GM18951 (cell line): ENCODE results near the gene RNF6.

Experiments
- POLR2A ChIP-seq: IDR thresholded peaks from 4 replicates; pipeline ENCODE4 v1.6.1; 2011; ENCODE audit warnings: mild to moderate bottlenecking; ENCODE audit not compliant: insufficient read length, insufficient read depth; ENCODE audit errors: extremely low read depth
- in situ Hi-C: fragments of 300-500 bp; cut with MboI; formaldehyde crosslinking; loops from one replicate; pipeline ENCODE4 v1.12.0; 2022; ENCODE audit warnings: low sequenced_read_pairs, mixed read lengths, inconsistent platforms; ENCODE audit not compliant: unreplicated experiment

Gene RNF6

DNA sequence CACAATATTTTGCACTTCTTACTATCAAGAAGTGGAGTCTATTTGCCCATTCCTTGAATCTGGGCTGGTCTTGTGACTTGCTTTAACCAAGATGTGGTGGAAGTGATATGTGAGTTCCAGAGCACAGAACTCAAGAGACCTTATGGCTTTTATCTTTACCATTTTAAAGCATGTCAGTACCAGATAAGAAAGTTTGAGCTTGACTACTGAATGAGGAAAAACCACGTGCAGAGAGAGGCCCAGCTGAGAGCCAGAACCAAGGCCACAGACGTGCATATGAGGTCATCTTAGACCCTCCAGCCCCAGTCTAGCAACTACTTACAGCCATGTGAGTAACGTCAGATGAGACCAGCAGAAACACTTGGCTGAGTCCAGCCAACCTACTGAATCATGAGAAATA, 25.5 kb upstream of the RNF6 start:
- TF ChIP-seq POLR2A, result no peak
- in situ Hi-C loops, result no loop called here

DNA sequence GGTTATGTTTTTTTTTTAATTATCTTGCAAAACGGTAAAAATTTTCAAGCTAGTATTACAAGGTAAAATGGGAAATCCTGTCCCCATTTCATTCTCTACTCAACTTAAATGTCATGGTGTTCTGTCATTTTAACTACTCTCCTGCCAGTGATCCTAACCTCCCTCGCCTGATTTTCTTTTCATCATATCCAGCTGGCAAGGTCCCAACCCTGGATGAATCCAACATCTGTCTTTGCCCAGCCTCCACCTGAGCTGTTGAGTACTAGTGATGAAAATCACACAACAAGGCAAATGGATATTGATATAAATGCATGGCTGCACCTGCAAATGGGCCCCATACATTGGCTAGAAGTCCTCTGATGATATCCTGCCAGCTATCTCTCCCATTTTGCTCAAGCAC, 24.9 kb upstream of the RNF6 start:
- no peak for TF ChIP-seq POLR2A
- in situ Hi-C loops, result no loop called here

- in situ Hi-C loops, result no loop called here
- TF ChIP-seq POLR2A, result no peak
These were observed 24.0 kb upstream of the RNF6 start for GRCh38 chr13:26246154-26246553.

- TF ChIP-seq POLR2A, result no peak
- in situ Hi-C loops, result no loop called here
These were observed 14.2 kb upstream of the RNF6 start for GRCh38 chr13:26236296-26236695.

DNA sequence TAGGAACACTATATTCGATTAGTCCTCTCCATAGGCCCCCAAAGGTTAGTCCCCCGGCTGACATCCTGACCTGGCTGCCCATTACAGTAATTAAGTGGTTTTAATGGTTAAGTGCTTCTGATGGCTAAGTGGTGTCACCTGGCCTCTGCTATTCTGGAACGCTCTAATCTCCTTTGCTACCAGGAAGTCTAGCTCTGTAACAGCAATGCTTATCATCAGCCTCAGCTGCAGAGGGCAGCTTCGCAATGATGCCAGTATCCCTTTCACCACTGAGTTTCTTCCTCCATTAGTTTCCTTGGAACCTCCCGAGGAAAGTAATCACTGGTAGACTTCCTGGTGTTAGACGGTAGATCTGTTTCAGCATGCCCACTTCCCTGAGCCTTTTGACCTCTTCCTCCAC, 8.6 kb upstream of the RNF6 start:
- no peak for TF ChIP-seq POLR2A
- in situ Hi-C loops, result no loop called here

DNA sequence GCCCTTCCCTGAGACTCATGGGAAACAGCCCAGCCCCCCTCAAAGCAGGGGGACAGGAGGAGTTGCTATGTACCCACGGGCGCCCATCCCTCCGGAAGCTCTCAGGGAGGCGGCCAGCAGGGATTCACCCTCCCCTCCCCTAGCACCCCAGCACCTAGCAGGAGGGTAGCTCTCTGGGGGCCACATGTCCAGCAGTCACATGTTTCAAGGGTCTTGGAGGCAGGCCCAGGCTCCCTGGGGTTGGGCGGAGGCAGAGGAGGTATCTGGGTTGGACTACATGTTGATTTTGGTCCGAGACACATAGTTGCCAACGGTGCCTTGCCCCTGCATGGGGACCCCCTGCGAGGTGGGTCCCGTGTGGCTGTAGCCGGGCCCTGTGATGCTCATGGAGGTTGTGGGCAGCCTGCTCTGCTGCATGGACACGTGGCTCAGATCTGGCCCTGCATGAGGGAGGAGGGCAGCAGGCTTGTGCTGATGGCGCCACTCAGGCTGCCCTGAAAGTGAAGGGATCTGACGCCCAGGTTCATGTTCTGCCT, 7.0 kb upstream of the RNF6 start:
- no peak for TF ChIP-seq POLR2A
- in situ Hi-C loops, result no loop called here

- in situ Hi-C loops, result no loop called here
- TF ChIP-seq POLR2A, result no peak
These were observed 6.0 kb upstream of the RNF6 start for GRCh38 chr13:26228096-26228495.

DNA sequence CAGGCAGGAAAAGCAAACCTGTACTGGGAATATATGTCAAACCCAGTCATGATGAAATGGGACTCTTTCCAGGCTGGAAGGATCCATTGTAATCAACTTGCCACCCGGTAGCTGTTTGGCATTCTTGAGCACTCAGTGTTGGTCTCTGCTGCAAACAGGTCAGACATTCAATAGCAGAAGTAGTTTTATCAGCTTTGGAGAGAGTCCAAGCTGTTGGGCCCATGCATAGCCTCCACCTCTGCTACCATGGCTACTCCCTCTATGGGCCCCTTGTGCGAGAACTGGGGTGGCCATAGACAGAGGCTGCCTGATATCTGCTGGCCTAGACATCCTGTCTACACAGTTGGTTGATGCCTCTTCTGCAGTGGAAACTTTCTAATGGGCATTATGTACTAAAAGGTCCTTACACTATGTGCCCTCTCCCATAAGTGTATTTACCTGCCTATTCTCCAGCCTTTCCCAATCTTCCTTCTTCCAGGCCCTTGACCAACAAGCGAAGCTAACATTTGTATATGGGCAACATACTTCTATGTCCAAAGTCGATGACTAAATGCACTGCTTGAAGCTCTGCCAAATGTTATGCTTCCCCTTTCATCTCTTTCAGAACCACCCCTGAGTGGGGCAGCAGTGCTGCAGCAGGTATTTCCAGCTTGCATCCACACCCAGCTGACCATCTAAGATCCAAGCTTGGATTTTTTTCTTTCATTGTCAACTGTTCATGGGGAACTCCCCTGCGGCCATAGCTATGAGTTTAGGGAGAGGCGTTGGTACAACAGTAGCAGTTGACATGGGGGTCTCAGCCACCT, 5.3 kb upstream of the RNF6 start:
- no peak for TF ChIP-seq POLR2A
- in situ Hi-C loops, result no loop called here

- in situ Hi-C loops, result no loop called here
These were observed 3.9 kb upstream of the RNF6 start for GRCh38 chr13:26225896-26226617.

DNA sequence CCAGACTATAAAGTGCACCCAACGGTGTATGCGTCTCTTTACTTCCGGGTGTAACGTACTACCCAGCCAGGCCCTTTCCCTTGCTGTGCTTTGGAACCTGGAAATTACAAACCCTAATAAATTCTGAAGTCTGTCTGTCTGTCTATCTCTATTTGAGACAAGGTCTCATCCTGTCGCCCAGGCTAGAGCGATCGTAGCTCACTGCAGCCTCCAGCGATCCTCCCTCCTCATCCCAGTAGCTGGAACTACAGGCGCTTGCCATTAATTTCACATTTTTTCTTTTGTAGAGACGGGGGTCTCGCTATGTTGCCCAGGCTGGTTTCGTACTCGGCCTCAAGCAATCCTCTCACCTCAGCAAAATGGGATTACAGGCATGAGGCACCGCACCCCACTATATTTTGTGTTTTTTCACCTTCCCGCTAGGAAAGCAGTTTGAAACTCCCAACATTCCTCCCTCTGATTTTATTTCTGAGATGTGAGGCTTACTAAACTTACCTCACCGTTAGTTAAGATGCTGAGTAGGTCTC, 469 bp upstream of the RNF6 start:
- no peak for TF ChIP-seq POLR2A
- in situ Hi-C loops, result no loop called here

More at GRCh38 chr13:26225896-26226617, 3.9 kb upstream of the RNF6 start:
- no peak for TF ChIP-seq POLR2A

DNA sequence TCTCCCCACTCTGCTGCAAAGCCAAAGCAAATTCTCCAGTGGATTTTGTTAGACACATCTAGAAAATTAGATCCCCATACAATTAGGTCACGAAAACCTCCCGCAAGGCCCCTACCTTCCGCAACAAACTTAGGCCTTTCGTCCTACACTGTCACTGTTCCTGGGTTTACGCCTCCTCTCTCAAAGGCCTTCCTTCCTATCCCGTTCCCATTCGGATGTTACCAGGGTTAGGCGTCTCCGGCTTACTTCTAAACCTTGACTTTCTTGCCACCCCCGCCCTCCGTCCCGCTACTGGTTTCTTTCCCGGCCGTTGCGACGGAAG, 754 bp downstream of the RNF6 start:
- TF ChIP-seq POLR2A, result no peak
- in situ Hi-C loops, result no loop called here

DNA sequence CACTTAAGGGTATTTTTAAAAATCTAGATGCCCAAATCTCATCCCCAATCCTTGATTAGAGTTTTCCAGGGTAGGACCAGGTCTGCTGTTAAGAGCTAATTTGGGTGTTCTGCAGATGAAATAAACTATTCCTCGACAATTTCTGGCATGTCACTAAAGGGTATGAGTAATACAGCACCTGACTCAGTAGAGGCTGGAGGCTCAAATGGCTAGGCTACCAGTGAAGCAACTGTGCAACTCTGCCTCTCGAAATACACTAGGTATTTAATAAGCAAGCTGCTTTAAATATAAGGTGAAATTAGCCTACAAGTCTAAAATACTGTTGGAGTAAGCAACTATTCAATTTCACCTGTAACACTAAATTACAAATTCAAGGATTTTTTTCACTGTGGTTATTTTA, 1.5 kb downstream of the RNF6 start:
- in situ Hi-C loops, result no loop called here
- no peak for TF ChIP-seq POLR2A

DNA sequence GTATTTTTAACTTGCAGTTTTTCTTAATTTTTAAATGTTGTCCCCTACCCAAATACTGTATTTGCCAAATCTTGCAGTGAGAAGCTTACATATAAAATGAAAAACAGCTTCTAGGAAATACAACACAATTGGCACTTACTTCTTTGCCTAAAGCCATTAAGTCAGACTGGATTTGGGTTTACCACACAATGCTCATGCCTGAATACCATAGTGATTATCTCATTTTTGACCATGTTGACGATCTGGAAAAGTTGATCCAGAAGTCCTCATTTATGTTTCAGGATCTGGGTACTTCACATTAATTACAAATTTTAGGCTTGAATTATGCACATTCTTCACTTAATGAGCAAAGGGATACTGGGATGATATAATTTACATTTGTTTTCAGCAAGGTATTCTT, 2.4 kb downstream of the RNF6 start:
- TF ChIP-seq POLR2A, result no peak
- in situ Hi-C loops, result no loop called here

DNA sequence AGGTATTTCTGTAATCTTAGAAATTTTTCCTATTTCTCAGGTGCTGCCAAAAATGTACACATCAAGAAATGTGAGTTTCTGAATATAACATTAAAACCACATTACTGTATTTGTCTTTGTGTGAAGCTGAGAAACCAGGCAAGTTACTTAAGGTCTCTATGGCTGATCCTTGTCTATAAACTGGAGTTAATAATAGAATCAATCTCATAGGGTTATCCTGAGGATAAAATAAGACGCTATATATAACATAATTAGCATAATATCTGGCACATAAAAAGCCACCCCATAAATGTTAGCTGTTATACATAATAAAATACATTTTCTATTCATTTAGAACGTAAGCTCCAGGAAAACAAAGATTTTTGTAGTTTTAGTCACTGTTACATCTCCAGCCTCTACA, 6.1 kb downstream of the RNF6 start:
- in situ Hi-C loops, result no loop called here
- TF ChIP-seq POLR2A, result no peak
